CD4-positive, alpha-beta T cell treated with Interferon alpha-2 for 1 hour (primary cell): Measurements from ENCODE around the gene ZCCHC24.

ENCODE experiments used
- DNase-seq, 2 donors: peaks; one replicate each; pipeline ENCODE4 v3.0.0-alpha.2; 2020 to 2022

ZCCHC24 gene

DNA sequence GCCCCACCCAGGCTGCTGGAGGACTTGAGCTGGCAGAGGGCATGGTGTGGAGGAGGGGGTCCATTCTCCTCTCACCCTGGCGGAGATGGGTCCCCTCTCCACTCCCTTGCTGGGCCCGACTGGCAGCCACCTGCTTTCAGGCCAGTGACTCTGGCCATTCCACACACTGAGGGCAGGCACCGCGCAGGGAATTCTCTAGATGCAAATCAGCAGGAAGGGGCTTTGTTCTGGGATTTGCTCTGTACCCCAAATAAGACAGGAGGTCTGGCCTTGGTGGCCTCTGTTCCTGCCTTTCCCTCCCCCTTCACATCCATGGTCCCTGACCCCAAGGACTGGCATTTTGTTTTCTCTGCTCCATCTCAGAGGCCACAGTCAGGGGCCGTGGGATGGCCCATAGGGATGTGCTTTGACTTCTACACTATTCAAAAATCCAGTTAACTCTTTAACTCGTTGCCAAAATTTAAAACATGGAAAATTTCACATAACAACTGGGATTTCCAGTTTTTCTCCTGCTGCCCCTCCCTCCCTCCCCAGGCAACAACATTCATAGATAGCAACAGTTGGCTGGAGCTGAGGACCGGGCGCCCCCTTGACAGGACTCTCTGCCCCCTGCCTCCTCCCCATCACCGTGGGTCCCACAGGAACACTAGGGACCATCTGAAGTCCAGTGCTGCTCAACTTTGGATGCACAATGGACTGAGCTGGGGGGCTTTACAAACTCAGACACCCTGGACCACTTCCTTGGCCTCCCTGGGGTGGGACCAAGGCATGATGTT, 64.3 kb downstream of the ZCCHC24 start:
- DNase-seq, result no peak

DNA sequence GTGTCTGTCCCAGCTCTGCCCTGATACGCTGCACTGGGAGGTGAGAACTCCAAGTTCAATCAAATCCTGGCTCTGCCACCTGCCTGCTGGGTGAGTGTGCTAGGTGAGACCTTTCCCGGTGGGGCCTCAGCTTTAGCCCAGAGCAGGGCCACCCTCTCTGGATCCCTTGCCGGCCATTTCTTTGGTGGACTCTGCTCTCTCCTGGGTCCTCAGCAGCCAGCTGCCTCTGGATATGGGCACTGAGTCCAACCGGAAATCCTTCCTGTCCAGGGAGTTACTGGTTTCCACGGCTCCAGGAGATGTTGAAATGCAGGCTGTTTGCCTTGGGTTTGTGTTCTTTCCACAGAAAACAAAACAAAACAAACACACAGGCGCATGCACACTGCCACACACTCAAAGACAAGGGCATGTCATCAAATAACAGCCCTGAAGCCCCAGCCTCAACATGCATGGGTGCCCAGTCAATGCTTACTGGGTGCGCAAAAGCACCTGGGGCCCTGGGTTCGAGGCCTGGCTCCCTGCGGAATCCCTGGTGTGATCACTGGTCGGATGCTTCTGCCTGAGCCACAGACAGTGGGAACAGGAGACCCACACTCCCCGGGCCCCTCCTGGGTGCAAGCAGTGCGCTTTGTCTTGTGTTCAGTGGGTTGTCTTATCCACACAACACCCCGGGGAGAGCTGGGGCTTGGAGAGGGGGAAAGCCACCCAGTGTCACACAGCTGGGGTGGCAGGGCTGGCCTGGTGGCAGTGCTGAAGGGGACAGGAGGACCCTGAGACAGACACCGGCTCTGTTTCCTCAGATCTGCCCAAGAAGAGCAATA, 65.1 kb downstream of the ZCCHC24 start:
- DNase-seq, result no peak

DNA sequence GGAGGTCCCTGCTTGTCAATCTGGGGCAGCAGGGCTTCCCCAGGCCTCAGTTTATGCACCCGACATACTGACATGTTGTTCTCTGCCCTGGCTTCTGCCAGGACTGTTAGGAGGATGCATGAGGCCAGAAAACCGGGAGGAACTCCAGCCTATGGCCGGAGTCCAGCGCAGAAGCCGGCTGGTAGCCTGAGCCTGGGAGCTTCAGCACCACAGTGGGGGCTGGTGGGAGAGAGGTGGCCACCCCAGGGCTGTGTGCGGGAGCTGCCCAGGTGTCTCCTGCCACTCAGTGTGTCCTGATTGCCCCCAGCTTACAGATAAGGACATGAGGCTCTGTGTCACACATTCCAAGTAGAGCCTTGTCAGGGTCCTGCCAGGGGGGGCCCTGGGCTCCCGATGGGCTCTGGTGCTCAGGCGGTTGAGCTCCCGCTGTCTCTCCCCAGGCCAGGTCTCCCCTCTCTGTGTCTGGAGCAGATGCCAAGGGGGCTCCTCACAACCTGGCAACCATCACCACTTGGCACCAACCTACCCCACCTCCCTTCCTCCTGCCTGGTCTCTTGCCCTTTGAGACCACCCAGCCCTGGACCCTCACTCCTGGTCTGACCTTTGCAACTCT, 65.8 kb downstream of the ZCCHC24 start:
- DNase-seq, result no peak

DNA sequence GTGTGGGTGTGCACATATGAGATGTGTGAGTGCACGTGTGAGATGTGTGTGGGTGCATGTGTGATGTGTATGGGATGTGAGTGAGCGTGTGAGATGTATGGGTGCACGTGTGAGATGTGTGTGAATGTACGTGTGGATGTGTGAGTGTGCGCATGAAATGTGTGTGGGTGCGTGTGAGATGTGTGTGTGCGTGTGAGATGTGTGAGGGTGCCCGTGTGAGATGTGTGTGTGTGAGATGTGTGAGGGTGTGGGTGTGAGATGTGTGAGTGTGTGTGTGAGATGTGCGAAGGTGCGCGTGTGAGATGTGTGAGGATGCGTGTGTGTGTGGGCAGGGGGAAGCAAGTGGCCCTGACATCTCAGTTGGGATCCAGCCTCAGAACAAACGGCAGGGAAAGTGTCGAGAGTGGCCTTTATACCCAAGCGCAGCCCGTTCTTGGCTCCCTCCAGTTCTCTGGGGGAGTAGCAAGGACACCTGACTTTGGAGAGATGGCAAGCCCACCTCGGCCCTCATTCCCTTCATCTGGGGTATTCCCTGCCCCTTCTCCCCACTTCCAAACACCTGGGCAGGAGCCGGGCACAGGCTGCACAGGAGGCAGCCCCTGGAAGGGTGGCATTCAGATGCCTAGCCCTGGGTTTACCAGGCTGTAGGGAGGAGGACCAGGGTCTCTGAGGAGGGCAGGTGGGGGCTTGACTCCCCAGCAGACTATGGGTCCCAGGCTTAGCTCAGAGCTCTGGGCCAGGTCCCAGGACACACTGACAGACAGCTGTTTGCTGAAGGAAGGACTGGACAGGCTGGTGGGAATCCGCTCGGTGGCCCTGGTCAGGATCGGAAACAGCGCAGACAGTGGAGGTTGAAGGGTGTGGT, 66.5 kb downstream of the ZCCHC24 start:
- DNase-seq, result no peak

DNA sequence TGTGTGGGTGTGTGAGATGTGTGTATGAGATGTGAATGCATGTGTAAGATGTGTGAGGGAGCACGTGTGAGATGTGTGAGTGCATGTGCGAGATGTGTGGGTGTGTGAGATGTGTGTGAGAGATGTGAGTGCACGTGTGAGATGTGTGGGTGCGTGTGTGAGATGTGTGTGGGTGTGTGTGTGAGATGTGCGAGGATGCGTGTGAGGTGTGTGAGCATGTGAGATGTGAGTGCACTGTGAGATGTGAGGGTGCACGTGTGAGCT, 67.1 kb downstream of the ZCCHC24 start:
- no peak for DNase-seq

DNA sequence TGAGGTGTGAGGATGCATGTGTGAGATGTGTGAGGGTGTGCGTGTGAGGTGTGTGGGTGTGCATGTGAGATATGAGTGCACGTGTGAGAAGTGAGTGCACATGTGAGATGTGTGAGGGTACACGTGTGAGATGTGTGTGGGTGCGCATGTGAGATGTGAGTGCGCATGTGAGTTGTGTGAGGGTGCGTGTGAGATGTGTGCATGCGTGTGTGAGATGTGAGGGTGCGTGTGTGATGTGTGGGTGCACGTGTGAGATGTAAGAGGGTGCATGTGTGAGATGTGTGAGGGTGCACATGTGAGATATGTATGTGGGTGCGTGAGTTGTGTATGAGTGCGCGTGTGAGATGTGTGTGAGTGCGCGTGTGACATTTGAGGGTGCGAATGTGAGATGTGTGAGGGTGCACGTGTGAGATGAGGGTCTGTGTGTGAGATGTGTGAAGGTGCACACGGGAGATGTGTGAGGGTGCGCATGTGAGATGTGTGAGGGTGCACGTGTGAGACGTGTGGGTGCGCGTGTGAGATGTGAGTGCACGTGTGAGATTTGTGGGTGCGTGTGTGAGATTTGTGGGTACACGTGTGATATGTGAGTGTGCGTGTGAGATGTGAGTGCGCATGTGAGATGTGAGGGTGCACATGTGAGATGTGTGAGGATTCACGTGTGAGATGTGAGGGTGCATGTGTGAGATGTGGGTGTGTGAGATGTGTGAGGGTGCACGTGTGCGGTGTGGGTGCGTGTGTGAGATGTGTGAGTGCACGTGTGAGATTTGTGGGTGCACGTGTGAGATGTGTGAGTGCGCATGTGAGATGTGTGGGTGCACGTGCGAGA, 67.7 kb downstream of the ZCCHC24 start:
- DNase-seq, result no peak

DNA sequence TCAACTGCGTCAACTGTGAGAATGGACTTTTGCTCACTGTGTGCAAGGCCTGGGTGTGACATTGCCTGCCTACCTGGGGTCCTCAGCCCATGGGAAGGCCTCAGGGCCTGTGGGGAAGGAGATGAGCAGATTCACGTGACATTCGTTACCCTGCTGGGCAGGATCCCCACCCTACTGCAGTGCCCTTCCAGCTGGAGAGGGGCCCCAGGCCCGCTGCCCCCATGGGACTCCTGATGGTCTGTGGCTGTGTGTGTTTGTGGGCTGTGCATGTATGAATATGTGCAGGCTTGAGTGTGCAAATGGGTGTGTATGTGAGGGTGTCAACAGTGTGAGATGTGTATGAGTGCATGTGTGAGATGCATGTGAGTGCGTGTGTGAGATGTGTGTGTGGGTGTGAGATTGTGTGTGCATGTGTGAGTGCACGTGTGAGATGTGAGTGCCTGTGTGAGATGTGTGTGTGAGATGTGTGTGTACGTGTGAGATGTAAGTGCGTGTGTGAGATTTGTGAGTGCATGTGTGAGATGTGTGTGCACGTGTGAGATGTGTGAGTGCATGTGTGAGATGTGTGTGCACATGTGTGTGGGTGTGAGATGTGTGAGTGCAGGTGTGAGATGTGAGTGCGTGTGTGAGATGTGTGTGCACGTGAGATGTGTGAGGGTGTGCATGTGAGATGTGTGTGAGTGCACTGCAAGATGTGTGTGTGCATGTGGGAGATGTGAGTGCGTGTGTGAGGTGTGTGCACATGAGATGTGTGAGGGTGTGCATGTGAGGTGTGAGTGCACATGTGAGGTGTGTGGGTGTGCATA, 68.5 kb downstream of the ZCCHC24 start:
- DNase-seq, result no peak

DNA sequence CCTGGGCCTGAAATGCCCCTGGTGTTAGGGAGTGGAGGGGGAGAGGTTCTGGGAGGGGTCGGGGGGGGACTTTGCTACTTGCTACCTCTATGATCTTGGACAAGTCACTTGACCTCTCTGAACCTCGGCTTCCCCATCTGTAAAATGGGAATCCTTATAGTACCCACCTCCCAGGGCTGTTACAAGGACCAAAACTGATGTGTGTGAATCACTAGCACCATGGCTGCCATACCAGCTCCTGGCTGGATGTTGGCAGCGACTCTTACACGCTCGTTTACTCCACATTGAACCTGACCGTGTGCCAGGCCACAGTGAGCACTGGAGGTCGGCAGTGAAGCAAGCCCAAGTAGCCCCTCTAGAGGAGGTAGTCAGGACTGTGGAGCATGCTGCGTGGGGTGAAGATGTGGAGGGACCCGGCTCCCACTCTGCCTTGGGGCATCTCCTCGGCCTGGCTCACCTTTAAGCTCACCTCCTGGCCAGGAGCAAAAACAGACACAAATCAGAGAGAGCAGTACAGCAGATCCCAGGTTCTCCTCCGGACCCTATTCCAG, 69.3 kb downstream of the ZCCHC24 start:
- DNase-seq, result no peak

DNA sequence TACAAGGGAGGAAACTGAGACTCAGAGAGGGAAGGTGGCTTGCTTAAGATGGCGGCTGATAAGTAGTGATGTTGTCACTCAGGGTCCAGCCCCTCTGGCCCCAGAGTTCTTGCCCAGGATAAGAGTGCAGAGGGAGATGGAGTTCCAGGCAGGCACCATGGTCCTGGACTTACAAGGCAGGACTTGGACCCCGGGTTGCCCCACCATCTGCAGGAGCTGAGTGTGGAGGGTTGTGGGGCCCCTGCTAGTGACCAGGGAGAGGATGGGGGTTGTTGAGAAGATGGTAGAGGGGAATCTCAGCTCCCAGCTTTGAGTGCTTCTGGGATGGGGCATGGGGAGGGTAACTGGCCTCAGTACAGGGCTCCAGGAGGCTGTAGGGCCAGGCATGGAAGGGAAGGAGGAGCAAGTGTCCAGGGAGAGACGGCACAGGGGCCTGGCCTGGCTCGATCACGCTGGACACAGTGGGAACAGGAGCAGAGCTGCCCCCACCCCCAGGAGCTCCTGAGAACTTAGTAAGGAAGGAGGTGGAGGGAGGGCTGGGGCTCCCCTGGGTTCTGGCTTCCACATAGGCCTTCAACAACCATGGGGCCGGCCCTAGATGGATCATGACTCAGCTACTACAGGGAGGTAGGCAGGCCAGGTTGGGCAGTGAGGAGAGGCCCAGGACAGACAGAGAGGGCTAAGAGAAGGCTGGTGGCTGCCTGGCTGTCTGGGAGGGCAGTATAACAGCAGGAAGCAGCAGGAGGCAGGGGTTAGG, 69.9 kb downstream of the ZCCHC24 start:
- no peak for DNase-seq

DNA sequence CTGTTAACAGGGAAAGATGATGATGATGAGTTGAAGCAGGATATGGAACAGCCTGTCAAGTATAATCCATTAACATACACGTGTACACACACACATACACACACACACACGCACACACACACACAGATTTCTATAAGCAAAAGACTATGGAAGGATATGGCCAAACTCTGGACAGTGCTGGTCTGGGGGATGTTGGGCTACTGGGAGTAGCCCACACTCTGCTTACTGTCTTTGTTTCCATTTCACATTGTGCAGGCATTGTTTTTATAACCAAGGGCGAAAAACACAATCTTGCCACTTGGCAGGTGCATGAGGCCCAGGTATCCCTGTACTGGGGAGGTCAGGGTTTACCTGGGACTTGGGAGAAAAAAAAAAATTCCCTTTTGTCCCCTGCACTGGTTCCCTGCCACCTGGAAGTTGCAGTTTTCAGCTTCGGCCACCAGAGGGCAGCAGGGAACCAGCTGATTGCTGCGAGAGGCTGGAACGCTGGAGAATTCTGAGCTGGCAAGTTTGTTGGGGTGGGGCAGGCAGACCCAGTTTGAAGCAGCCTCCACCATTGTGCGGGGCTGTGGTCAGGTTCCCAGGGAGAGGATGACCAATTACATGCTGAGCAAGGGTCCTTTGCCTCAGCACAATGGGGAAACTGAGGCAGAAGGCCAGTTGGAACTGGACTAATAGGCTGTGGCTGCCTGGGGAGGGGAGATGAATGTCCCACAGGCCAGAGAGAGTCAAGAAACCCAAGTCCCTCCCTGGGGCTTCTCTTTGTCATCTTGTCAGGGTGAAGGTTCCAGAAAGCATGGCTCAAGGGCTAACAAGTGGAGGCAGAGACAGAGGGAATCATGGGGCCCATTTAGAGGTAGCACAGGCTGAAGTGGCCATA, 70.9 kb downstream of the ZCCHC24 start:
- peak; percentile 67 to 74 for DNase-seq

DNA sequence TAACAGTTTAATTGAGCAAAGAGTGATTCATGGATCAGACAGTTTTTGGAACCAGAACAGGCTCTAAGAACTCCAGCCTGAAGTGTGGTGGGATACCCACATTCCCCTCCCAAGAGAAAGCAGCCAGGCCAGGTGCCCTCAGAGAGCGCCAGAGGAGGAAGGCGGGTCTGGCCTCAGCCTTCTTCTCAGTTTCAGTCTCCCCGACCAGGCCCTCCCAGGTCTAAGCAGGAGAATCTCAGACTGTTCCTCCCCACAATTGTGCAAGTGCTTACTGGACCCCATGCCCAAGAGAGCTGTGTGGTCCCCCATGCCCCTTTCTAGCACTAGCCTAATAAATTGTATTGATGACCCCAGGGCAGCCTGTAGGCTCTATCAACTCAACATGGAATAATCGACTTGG, 72.6 kb downstream of the ZCCHC24 start:
- DNase-seq, result no peak

DNA sequence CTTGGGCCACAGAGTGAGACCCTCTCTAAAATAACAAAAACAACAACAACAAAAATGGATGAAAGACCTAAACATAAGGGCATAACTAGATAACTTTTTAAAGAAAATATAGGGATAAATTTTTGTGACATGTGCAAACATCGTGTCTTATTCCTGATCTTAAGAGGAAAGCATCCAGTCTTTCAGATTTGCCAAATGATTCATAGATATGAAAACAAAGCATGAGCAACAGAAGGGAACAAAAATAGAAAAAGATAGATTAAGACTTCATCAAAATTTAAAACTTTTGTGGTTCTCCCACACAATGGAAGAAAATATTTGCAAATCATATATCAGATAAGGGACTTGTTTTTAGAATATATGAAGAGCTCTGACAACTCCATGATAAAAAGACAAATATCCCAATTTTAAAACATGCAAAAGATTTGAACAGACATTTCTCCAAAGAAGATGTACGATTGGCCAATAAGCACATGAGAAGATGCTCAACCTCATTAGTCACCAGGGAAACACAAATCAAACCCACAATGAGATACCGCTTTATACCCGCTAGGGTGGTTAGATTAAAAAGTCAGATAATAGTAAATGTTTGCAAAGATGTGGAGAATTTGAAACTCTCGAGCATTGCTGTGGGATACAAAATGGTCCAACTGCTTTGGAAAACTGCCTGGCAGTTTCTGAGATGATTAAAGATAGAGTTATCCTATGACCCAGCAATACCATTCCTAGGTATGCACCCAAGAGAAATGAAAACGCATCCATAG, 77.8 kb downstream of the ZCCHC24 start:
- peak in 1 of 2 donors; percentile 15 for DNase-seq

DNA sequence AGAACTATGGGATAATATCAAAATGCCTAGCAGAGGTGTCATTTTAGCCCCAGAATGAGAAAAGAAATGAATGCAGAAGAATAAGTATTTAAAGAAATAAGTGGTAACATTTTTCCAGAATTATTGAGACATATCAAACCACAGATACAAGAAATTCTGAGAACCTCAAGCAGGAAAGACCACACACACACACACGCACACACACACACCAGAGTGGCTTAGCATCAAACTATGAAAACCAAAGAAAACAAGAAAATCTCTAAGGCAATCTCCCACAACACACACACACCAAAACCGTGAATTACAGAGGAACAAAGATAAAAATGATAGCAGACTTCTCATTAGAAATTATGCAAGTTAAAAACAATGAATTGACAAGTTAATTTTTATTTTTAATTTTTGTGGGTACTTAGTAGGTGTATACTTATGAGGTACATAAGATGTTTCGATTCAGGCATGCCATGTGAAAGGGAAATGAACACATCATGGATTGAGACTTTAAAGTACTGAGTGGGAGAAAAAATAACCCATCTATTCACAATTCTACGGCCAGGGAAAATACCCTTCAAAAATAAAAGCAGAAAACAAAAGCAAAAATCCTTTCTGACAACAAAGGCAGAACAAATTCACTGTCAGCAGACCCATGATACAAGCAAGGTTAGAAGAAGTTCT, 83.6 kb downstream of the ZCCHC24 start:
- peak in 1 of 2 donors; percentile 27 for DNase-seq

DNA sequence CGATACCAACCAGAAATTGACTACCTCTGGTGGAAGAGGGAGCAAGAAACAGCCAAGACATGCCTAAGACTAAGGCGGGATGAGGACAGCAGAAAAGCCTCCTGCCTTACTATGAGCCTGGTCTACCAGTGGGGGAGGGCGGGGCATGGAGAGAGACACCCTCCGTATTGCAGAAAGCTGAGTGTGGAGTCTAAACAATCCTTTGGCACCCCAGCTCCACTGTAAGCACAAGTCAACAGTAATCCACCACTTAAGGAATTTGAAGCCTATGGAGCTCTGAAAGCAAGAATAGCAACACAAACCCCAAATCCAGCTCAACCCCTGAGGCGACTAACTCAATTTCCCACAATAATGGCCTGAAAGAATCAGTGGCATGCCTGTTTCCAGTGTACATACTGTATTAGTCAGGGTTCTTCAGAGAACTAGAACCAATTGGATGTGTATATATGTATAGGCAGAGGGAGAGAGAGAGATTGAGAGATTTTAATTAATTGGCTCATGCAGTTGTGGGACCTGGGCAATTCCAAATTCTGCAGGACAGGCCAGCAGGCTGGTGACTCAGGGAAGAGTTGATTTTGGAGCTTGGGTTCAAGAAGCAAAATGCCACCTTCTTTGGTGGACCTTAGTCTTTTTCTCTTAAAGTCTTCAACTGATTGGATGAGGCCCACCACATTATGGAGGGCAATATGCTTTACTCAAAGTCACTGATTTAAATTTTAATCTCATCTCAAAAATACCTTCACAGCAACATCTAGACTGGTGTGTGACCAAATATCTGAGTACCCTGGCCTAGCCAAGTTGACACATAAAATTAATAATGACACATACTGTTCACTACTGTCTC, 84.7 kb downstream of the ZCCHC24 start:
- no peak for DNase-seq

DNA sequence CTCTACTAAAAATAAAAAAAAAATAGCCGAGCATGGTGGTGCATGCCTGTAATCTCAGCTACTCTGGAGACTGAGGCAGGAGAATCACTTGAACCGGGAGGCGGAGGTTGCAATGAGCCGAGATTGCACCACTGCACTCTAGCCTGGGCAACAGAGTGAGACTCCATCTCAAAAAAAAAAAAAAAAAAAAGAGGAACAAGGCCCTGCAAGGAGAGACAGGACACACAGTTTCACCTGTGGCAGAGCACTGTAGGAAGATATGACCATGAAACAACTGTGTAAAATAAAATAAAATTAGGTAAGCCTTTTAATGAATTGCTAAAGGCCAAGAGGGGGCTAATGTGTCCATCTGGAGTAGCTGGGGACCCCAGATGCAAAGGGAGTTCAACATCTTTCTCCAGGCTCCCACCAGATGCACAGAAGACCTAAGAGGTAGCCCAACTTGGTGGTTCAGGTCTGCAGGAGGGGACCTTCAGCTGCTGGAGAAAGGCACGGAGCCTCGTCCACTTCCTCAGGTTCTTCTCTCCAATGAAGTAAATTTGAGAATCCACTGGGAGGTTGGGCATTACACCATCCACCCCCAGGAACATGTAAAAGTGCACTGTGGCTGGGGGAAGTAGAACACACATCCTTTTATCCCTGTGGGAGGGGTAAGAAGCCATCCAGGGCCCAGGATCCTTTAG, 85.5 kb downstream of the ZCCHC24 start:
- no peak for DNase-seq

DNA sequence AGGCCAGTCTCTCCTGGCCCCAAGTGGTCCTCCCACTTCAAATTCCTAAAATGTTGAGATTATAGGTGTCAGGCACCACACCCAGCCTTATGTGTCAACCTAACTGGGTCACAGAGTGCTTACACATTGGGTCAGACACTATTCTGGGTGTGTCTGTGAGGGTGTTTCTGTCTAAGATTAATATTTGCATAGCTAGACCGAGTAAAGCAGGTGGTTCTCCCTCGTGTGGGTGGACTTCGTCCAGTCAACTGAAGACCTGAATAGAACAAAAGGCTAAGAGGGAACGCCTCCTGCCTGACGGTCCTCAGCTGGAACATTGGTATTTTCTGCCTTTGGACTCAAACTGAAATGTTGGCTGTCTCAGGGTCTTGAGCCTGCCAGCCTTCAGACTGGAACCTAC, 86.6 kb downstream of the ZCCHC24 start:
- no peak for DNase-seq
